Measurements from ENCODE around the gene RBPJL.

RBPJL gene

GRCh38 chr20:45269754-45270270 is 36.8 kb upstream of the RBPJL start:
- Histone ChIP-seq H4K20me1 (ENCODE audit: control insufficient read depth, insufficient read depth, low read depth, low read length) (no peaks in the 10 kb centered on the region), H3K4me1 (ENCODE audit: control insufficient read depth, low read length) (no peaks in the 10 kb centered on the region), H3K9me2 (replicated peaks; ENCODE audit: control insufficient read depth, low read length) (no peaks in the 10 kb centered on the region), H3K27me3 (ENCODE audit: control insufficient read depth, low read length) (peaks cover 36% of the 10 kb centered on the region), H3K9me3 (ENCODE audit: control insufficient read depth, insufficient read depth, low read length) (no peaks in the 10 kb centered on the region), H3K4me3 (ENCODE audit: low read length) (no peak overlapping the region), H3K79me2 (ENCODE audit: control insufficient read depth, low read length) (no peaks in the 10 kb centered on the region), H3K4me2 (ENCODE audit: low read length) (no peak overlapping the region), H3K36me3 (ENCODE audit: control insufficient read depth, low read length) (no peaks in the 10 kb centered on the region), H3K27ac (ENCODE audit: low read depth, low read length) (no peak overlapping the region), H3F3A (ENCODE audit: control insufficient read depth, insufficient read depth) (no peaks in the 10 kb centered on the region)
- TF ChIP-seq EZH2phosphoT487 (IDR thresholded peaks at IDR 0.05; ENCODE audit: borderline replicate concordance, low read length), result no peak
- no peak for TF ChIP-seq CTCF (IDR thresholded peaks at IDR 0.05; ENCODE audit: low read depth, low read length, poor library complexity, severe bottlenecking)

- H4K20me1 ChIP-seq (ENCODE audit: control insufficient read depth, insufficient read depth, low read depth, low read length), result no peaks in the 10 kb centered on the region
- no peaks in the 10 kb centered on the region for H3K36me3 ChIP-seq (ENCODE audit: control insufficient read depth, low read length)
- H3F3A ChIP-seq (ENCODE audit: control insufficient read depth, insufficient read depth), result no peaks in the 10 kb centered on the region
- H3K27ac ChIP-seq (ENCODE audit: low read depth, low read length), result no peak overlapping the region
- no peak overlapping the region for H3K4me2 ChIP-seq (ENCODE audit: low read length)
- no peak for TF ChIP-seq EZH2phosphoT487 (IDR thresholded peaks at IDR 0.05; ENCODE audit: borderline replicate concordance, low read length)
- TF ChIP-seq CTCF (IDR thresholded peaks at IDR 0.05; ENCODE audit: low read depth, low read length, poor library complexity, severe bottlenecking), result no peak
- no peaks in the 10 kb centered on the region for H3K79me2 ChIP-seq (ENCODE audit: control insufficient read depth, low read length)
- no peaks in the 10 kb centered on the region for H3K4me1 ChIP-seq (ENCODE audit: control insufficient read depth, low read length)
- no peaks in the 10 kb centered on the region for H3K9me2 ChIP-seq (replicated peaks; ENCODE audit: control insufficient read depth, low read length)
- no peaks in the 10 kb centered on the region for H3K9me3 ChIP-seq (ENCODE audit: control insufficient read depth, insufficient read depth, low read length)
- no peak overlapping the region for H3K4me3 ChIP-seq (ENCODE audit: low read length)
- H3K27me3 ChIP-seq (ENCODE audit: control insufficient read depth, low read length), result peaks cover 22% of the 10 kb centered on the region
Observed at GRCh38 chr20:45275338-45275737, 31.3 kb upstream of the RBPJL start.

GRCh38 chr20:45279992-45280391 is 26.6 kb upstream of the RBPJL start:
- no peak overlapping the region for H3K27ac ChIP-seq (ENCODE audit: low read depth, low read length)
- H3K9me3 ChIP-seq (ENCODE audit: control insufficient read depth, insufficient read depth, low read length), result no peaks in the 10 kb centered on the region
- H3K4me2 ChIP-seq (ENCODE audit: low read length), result no peak overlapping the region
- H3K79me2 ChIP-seq (ENCODE audit: control insufficient read depth, low read length), result no peaks in the 10 kb centered on the region
- no peaks in the 10 kb centered on the region for H3K9me2 ChIP-seq (replicated peaks; ENCODE audit: control insufficient read depth, low read length)
- TF ChIP-seq CTCF (IDR thresholded peaks at IDR 0.05; ENCODE audit: low read depth, low read length, poor library complexity, severe bottlenecking) (no peak), EZH2phosphoT487 (IDR thresholded peaks at IDR 0.05; ENCODE audit: borderline replicate concordance, low read length) (no peak)
- H3K27me3 ChIP-seq (ENCODE audit: control insufficient read depth, low read length), result peaks cover 13% of the 10 kb centered on the region
- no peaks in the 10 kb centered on the region for H3F3A ChIP-seq (ENCODE audit: control insufficient read depth, insufficient read depth)
- peaks cover 13% of the 10 kb centered on the region for H3K4me1 ChIP-seq (ENCODE audit: control insufficient read depth, low read length)
- no peaks in the 10 kb centered on the region for H4K20me1 ChIP-seq (ENCODE audit: control insufficient read depth, insufficient read depth, low read depth, low read length)
- H3K4me3 ChIP-seq (ENCODE audit: low read length), result no peak overlapping the region
- no peaks in the 10 kb centered on the region for H3K36me3 ChIP-seq (ENCODE audit: control insufficient read depth, low read length)

All from DOHH2 (cell line).